ENCODE data around the gene HECTD4. TPM values are rescaled to one million over a fixed set of nuclear protein-coding genes. Genes with fewer than 3 reads are reported as not detected.
A peak's percentile ranks its signal among the peaks of the same experiment; 100 is the strongest.

Gene HECTD4
- total and polyA plus RNA-seq, 9 of the 15 experiments (the other 6 are each of a cell fraction or from before 2014, with no cell fraction given): 3.5 to 33.3 (median 13.5) TPM

- peak; percentile 87 for TF ChIP-seq ZBTB40 (IDR thresholded peaks at IDR 0.05)
- TF ChIP-seq ZBTB40 (CRISPR knock-in tag; IDR thresholded peaks at IDR 0.05): no peak
- peak; percentile 75 for TF ChIP-seq KHSRP (IDR thresholded peaks at IDR 0.05)
- TF ChIP-seq ZNF589 (CRISPR knock-in tag; IDR thresholded peaks at IDR 0.05; ENCODE audit: low read depth): no peak
- peak; percentile 79 for TF ChIP-seq L3MBTL2 (IDR thresholded peaks at IDR 0.05)
- no peak for TF ChIP-seq ZNF41 (CRISPR knock-in tag; conservative IDR thresholded peaks at IDR 0.05)
- peak; percentile 79 for TF ChIP-seq GATAD2B (IDR thresholded peaks at IDR 0.05; ENCODE audit: borderline replicate concordance)
- peak in 1 of 2 experiments; percentile 29; a peak in 2 of 4 replicates for TF ChIP-seq RAD21 (CRISPR knock-in tag; conservative IDR thresholded peaks at IDR 0.05 in 1 of 2, IDR thresholded peaks at IDR 0.05 in 1 of 2)
- peak; percentile 96 for TF ChIP-seq POLR2A (conservative IDR thresholded peaks at IDR 0.05)
- TF ChIP-seq NEUROD1 (IDR thresholded peaks at IDR 0.05; ENCODE audit: borderline replicate concordance, low read depth, low read length, partially characterized antibody): peak; percentile 52
- no peak for TF ChIP-seq BRF2 (IDR thresholded peaks at IDR 0.05; ENCODE audit: borderline replicate concordance, insufficient read depth, insufficient read length)
- TF ChIP-seq ZNF644 (tag; IDR thresholded peaks at IDR 0.05; ENCODE audit: low read depth): no peak
- 0 out of 2 replicates have a peak, but pooled peaks have one; percentile 24 for TF ChIP-seq ZNF395 (CRISPR knock-in tag; IDR thresholded peaks at IDR 0.05)
- TF ChIP-seq IRF1 (CRISPR knock-in tag; IDR thresholded peaks at IDR 0.05; ENCODE audit: borderline replicate concordance): peak; percentile 83; the same call in 1 of the 2 replicates
Observed at GRCh38 chr12:112418608-112419296, 36.5 kb upstream of the HECTD4 start, which contains the start of gene PTPN11 (continued).

Data from K562 (cell line).